ENCODE results near the gene KRT25. TPM values are rescaled to one million over a fixed set of nuclear protein-coding genes. Genes with fewer than 3 reads are reported as not detected.
"Not testable (repeated sequence)": the region's sequence is repeated elsewhere in the genome, so short reads cannot be mapped to it uniquely, and the experiment has no call there.

The KRT25 gene
- polyA plus RNA-seq, 1 donor, result 0.75 TPM

DNA sequence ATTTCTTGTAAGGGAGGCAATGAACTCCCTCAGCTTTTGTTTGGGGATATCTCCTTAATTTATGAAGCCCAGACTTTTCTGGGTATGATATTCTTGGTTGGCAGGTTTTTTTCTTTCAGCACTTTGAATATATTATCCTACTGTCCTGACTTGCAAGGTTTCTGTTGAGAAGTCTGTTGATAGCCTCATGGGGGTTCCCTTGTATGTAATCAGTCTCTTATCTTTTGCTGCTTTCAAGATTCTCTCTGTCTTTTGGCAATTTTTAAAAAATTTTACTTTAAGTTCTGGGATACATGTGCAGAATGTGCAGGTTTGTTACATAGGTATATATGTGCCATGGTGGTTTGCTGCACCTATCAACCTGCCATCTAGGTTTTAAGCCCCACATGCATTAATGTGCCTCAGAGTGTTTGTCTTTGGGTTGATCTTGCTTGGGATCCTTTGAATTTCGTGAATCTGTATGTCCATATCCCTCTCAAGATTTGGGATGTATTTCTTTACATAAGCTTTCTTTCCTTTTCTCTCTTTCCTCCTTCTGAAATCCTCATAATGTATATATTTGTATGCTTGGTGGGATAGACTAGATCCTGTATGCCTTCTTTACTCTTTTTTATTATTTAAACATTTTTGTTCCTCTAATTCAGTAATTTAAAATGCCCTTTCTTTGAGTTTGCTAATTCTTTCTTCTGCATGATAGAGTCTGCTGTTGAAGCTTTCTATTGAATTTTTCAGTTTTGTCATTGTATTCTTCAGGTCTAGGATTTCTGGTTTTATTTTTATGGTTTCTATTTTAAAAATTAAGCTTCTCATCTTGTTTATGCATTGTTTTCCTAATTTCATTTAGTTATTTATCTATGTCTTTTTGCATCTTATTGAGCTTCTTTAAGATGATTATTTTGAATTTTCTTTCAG lies 5.2 kb upstream of the KRT25 start:
- H3K36me3 ChIP-seq (ENCODE audit: control insufficient read depth, insufficient read depth, low read length), result no peaks in the 10 kb centered on the region
- no peaks in the 10 kb centered on the region for H3K4me1 ChIP-seq (ENCODE audit: control insufficient read depth, insufficient read depth, low read length)
- WGBS (ENCODE audit: insufficient coverage, low lambda C conversion rate), result no CpG with 5 or more reads among the region's 1 CpG
- no peak for DNase-seq
- peaks cover 20% of the 10 kb centered on the region for H3K9me3 ChIP-seq (ENCODE audit: control insufficient read depth, low read depth, low read length)
- H3K4me3 ChIP-seq (ENCODE audit: low read length), result no peak overlapping the region
- H3K27me3 ChIP-seq (ENCODE audit: control insufficient read depth, insufficient read depth, low read length), result no peaks in the 10 kb centered on the region
- no peak overlapping the region for H3K27ac ChIP-seq (ENCODE audit: low read length)

DNA sequence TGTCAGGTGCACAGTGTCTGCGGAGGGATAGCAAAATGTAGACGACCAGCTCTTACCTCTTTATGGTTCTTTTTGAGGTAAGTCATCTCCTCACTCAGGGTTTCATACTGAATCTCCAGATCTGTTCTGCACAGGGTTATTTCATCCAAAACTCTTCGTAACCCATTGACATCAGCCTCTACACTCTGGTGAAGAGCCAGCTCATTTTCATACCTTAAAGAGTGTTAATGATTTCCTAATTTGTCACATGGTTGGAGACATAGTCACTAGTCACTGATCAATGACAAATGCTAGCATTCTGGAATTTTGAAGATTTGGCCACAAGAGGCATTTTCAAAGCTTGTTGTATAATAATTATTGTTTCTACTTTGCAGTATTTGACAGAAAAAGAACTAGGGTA lies 1.3 kb downstream of the KRT25 start:
- Histone ChIP-seq H3K36me3 (ENCODE audit: control insufficient read depth, insufficient read depth, low read length) (no peaks in the 10 kb centered on the region), H3K9me3 (ENCODE audit: control insufficient read depth, low read depth, low read length) (no peaks in the 10 kb centered on the region), H3K4me3 (ENCODE audit: low read length) (no peak overlapping the region), H3K4me1 (ENCODE audit: control insufficient read depth, insufficient read depth, low read length) (no peaks in the 10 kb centered on the region), H3K27ac (ENCODE audit: low read length) (no peak overlapping the region), H3K27me3 (ENCODE audit: control insufficient read depth, insufficient read depth, low read length) (peaks cover 8% of the 10 kb centered on the region)
- no CpG with 5 or more reads among the region's 3 CpGs for WGBS (ENCODE audit: insufficient coverage, low lambda C conversion rate)
- DNase-seq, result no peak

DNA sequence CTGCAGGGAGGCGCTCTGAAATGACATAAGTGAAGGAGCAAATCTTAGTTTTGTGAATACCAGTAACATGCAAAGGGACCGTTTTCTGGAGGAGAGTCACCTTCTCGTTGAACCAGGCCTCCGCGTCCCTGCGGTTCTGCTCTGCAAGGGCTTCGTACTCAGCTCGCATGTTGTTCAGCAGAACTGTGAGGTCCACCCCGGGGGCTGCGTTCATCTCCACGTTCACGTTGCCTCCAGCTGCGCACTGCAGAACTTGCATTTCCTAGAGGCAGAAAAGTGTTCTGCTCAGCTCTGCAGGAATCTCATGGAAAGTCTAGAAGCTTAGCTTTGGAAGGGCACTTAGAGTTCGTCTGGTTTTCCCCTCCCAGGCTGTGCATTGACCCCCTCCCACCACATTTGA lies 4.1 kb downstream of the KRT25 start:
- Histone ChIP-seq H3K36me3 (ENCODE audit: control insufficient read depth, insufficient read depth, low read length) (no peaks in the 10 kb centered on the region), H3K4me3 (ENCODE audit: low read length) (no peak overlapping the region), H3K9me3 (ENCODE audit: control insufficient read depth, low read depth, low read length) (no peaks in the 10 kb centered on the region), H3K27me3 (ENCODE audit: control insufficient read depth, insufficient read depth, low read length) (peaks cover 8% of the 10 kb centered on the region), H3K27ac (ENCODE audit: low read length) (no peak overlapping the region), H3K4me1 (ENCODE audit: control insufficient read depth, insufficient read depth, low read length) (no peaks in the 10 kb centered on the region)
- WGBS (ENCODE audit: insufficient coverage, low lambda C conversion rate), result no CpG with 5 or more reads among the region's 14 CpGs
- no peak for DNase-seq

DNA sequence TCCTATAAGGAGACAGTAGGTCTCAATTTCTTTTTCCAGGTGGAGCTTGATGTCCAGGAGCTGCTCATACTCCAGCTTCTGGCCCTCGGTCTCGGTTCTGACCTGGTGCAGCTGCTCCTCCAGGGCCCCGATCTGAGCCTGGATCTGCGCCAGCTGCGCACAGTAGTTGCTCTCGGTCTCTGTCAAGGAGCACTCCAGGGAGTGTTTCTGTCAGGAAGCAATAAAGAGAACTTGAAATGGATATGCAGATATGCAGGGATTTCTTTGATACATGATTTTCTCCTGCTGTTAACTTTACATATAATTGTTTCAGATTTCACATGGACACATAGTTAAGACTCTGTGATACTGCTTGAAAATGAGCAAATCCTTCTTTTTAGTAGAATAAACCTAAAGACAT lies 4.7 kb downstream of the KRT25 start:
- Histone ChIP-seq H3K27me3 (ENCODE audit: control insufficient read depth, insufficient read depth, low read length) (peaks cover 8% of the 10 kb centered on the region), H3K4me1 (ENCODE audit: control insufficient read depth, insufficient read depth, low read length) (no peaks in the 10 kb centered on the region), H3K9me3 (ENCODE audit: control insufficient read depth, low read depth, low read length) (no peaks in the 10 kb centered on the region), H3K4me3 (ENCODE audit: low read length) (no peak overlapping the region), H3K27ac (ENCODE audit: low read length) (no peak overlapping the region), H3K36me3 (ENCODE audit: control insufficient read depth, insufficient read depth, low read length) (no peaks in the 10 kb centered on the region)
- no peak for DNase-seq
- WGBS (ENCODE audit: insufficient coverage, low lambda C conversion rate), result no CpG with 5 or more reads among the region's 6 CpGs

DNA sequence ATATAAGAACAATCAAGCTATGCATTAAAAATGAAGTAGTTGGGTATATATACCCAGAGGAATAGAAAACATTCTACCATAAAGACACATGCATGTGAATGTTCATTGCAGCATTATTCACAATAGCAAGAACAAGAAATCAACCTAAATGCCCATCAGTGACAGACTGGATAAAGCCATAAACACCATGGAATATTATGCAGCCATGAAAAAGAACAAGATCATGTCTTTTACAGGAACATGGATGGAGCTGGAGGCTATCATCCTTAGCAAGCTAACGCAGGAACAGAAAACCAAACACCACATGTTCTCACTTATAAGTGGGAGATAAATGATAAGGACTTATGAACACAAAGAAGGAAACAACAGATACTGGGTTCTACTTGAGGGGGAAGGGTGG lies 6.5 kb downstream of the KRT25 start:
- H3K4me1 ChIP-seq (ENCODE audit: control insufficient read depth, insufficient read depth, low read length); H3K27ac ChIP-seq (ENCODE audit: low read length); H3K27me3 ChIP-seq (ENCODE audit: control insufficient read depth, insufficient read depth, low read length); H3K9me3 ChIP-seq (ENCODE audit: control insufficient read depth, low read depth, low read length); H3K36me3 ChIP-seq (ENCODE audit: control insufficient read depth, insufficient read depth, low read length); DNase-seq; H3K4me3 ChIP-seq (ENCODE audit: low read length): not testable (repeated sequence)
- no CpG with 5 or more reads among the region's 1 CpG for WGBS (ENCODE audit: insufficient coverage, low lambda C conversion rate)

DNA sequence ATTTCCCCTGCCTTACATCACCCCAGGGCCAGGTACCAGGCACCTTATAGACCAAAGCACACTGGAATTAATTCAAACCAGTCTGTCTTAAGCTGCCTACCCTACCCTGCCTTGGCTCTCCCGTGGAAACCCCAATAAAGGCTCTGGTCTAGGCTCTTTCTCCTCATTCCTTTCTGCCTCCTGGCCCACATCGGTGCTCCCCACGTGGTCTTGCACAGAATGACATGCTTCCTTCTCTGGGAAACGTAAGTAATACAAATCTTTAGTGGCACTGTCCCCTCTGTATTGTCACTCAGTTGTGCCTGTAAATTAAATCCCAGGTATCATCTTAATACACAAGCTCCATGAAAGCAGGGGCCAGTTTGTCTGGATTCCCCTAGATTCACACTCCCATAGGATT lies 16.6 kb downstream of the KRT25 start:
- H3K4me3 ChIP-seq (ENCODE audit: low read length), result no peak overlapping the region
- H3K9me3 ChIP-seq (ENCODE audit: control insufficient read depth, low read depth, low read length), result no peaks in the 10 kb centered on the region
- DNase-seq, result no peak
- H3K4me1 ChIP-seq (ENCODE audit: control insufficient read depth, insufficient read depth, low read length), result no peaks in the 10 kb centered on the region
- H3K36me3 ChIP-seq (ENCODE audit: control insufficient read depth, insufficient read depth, low read length), result no peaks in the 10 kb centered on the region
- peaks cover 14% of the 10 kb centered on the region for H3K27me3 ChIP-seq (ENCODE audit: control insufficient read depth, insufficient read depth, low read length)
- no CpG with 5 or more reads among the region's 4 CpGs for WGBS (ENCODE audit: insufficient coverage, low lambda C conversion rate)
- H3K27ac ChIP-seq (ENCODE audit: low read length), result no peak overlapping the region

DNA sequence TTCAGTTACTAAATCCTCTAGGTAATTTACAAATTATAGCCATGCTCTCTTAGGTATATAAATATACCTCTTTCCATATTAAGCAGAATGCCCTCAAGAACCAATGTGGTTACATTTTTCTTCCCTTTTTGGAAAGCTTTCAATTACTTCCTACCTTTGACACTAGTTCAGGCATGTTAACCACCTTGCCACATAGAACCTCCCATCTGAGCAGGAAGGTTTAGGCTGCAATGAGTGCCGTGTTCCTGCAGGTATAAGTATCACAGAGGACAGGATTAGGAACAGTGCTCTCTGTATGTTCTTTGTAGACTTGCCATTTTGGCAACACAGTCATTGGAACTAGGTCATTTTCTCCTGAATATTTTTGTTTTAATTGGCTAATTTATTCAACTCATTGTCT lies 20.1 kb downstream of the KRT25 start:
- H3K27me3 ChIP-seq (ENCODE audit: control insufficient read depth, insufficient read depth, low read length), result peaks cover 16% of the 10 kb centered on the region
- WGBS (ENCODE audit: insufficient coverage, low lambda C conversion rate), result no CpG with 5 or more reads among the region's 1 CpG
- H3K27ac ChIP-seq (ENCODE audit: low read length), result no peak overlapping the region

DNA sequence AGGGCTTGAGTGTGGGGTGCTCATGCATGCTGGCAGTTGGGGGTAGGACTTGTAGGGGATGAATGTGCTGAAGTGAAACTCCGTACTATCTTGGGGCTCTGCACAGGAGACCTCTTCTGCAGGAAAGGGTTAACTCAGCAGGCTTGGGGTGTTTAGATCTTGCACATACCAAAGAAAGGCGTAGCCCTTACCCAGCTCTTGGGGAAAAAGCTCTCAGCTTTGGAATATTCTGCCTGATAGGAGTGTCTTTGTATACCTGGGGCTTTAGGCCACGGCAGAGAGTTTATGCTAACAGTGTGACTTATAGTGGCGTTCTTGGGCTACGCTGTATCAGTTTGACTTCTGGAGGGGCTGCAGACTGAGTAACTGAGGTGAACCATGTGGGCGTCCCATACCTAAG lies 21.1 kb downstream of the KRT25 start:
- H3K9me3 ChIP-seq (ENCODE audit: control insufficient read depth, low read depth, low read length), result no peaks in the 10 kb centered on the region
- DNase-seq, result no peak
- H3K36me3 ChIP-seq (ENCODE audit: control insufficient read depth, insufficient read depth, low read length), result no peaks in the 10 kb centered on the region
- WGBS (ENCODE audit: insufficient coverage, low lambda C conversion rate), result no CpG with 5 or more reads among the region's 6 CpGs
- H3K27ac ChIP-seq (ENCODE audit: low read length), result no peak overlapping the region
- H3K4me3 ChIP-seq (ENCODE audit: low read length), result no peak overlapping the region
- H3K27me3 ChIP-seq (ENCODE audit: control insufficient read depth, insufficient read depth, low read length), result peaks cover 15% of the 10 kb centered on the region
- no peaks in the 10 kb centered on the region for H3K4me1 ChIP-seq (ENCODE audit: control insufficient read depth, insufficient read depth, low read length)

More for the DNA sequence above, 20.1 kb downstream of the KRT25 start:
- DNase-seq, result no peak
- H3K4me3 ChIP-seq (ENCODE audit: low read length), result no peak overlapping the region
- no peaks in the 10 kb centered on the region for H3K4me1 ChIP-seq (ENCODE audit: control insufficient read depth, insufficient read depth, low read length)
- H3K36me3 ChIP-seq (ENCODE audit: control insufficient read depth, insufficient read depth, low read length), result no peaks in the 10 kb centered on the region
- H3K9me3 ChIP-seq (ENCODE audit: control insufficient read depth, low read depth, low read length), result no peaks in the 10 kb centered on the region

DNA sequence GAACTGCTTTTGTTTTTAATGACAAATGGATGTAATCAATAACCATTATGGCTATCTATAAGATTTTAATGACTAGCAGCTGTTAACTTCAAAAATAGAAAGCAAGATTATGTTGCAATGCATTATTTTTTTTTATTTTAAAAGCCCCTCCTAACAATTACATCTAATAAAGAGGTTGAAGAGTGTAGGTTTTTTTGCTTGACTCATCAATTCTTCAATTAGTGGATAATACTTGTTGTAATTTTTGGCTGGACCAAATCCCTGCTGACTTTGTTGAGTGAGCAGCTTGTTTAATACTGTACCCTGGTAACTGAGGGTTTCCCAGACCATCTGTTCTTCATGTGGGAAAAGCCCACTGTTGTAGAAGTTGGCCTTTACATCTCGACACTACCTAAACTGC lies 24.2 kb downstream of the KRT25 start:
- Histone ChIP-seq H3K4me3 (ENCODE audit: low read length) (no peak overlapping the region), H3K9me3 (ENCODE audit: control insufficient read depth, low read depth, low read length) (no peaks in the 10 kb centered on the region), H3K4me1 (ENCODE audit: control insufficient read depth, insufficient read depth, low read length) (no peaks in the 10 kb centered on the region), H3K27me3 (ENCODE audit: control insufficient read depth, insufficient read depth, low read length) (peaks cover 11% of the 10 kb centered on the region), H3K27ac (ENCODE audit: low read length) (no peak overlapping the region), H3K36me3 (ENCODE audit: control insufficient read depth, insufficient read depth, low read length) (no peaks in the 10 kb centered on the region)
- no peak for DNase-seq
- no CpG with 5 or more reads among the region's 1 CpG for WGBS (ENCODE audit: insufficient coverage, low lambda C conversion rate)

DNA sequence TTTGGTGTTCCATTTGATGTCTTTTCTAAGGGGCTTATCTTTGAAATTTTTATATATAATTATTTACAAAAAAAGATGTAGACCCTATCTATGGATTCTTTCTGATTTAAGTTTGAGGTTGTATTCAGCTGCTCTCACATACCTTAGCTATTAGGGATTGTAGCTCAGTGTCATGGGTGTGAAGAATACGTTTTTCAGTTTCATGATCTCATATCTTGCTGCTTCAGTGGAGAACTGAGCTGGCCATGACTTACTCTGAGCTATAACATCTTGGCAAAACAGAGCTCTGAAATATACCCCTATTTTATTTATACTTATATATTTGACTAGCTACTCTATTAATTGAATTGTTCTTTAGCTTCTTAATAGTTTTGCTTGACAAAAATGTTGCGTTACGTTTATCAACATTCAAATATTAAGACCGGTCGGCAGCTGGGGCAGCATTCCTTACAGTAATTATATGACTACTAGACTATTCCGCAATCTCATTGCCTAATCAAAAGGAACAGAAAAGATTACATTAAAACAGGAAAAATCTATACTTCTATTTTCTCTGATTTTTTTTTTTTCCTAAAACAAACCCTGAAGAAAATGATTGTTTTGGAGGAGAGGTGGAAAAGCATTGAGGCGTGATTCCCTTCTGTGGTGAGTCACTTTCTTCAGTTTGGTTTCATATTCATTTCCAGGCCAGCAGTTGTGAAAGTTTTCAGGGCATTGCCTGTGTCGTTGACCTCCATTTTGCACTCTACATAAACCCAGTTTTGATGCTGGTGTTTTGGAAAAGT lies 27.5 kb downstream of the KRT25 start:
- peaks cover 5% of the 10 kb centered on the region for H3K27me3 ChIP-seq (ENCODE audit: control insufficient read depth, insufficient read depth, low read length)
- H3K4me1 ChIP-seq (ENCODE audit: control insufficient read depth, insufficient read depth, low read length), result no peaks in the 10 kb centered on the region
- no peaks in the 10 kb centered on the region for H3K36me3 ChIP-seq (ENCODE audit: control insufficient read depth, insufficient read depth, low read length)
- no peaks in the 10 kb centered on the region for H3K9me3 ChIP-seq (ENCODE audit: control insufficient read depth, low read depth, low read length)
- H3K4me3 ChIP-seq (ENCODE audit: low read length), result no peak overlapping the region
- no peak for DNase-seq
- 90% methylated on average over 2 of the region's 8 CpGs for WGBS (ENCODE audit: insufficient coverage, low lambda C conversion rate)
- H3K27ac ChIP-seq (ENCODE audit: low read length), result no peak overlapping the region

Measured in large intestine (tissue), 3 donors.